Choroid plexus epithelial cell (primary cell): Measurements from ENCODE around the gene POLR1C.

ENCODE experiments used
- DNase-seq: peaks from one replicate; pipeline ENCODE4 v3.0.0-alpha.2; 2010; ENCODE audit warnings: low read depth
- H3K4me3 ChIP-seq: 2 replicates; pipeline ENCODE4 v1.5.1; 2011; ENCODE audit warnings: low read depth, mild to moderate bottlenecking, control low read depth, low read length, moderate library complexity
- CTCF ChIP-seq: conservative IDR thresholded peaks from 2 replicates; pipeline ENCODE4 v1.5.1; 2011; ENCODE audit warnings: low read depth, mild to moderate bottlenecking, control low read depth, inconsistent platforms, low read length, moderate library complexity

POLR1C gene

DNA sequence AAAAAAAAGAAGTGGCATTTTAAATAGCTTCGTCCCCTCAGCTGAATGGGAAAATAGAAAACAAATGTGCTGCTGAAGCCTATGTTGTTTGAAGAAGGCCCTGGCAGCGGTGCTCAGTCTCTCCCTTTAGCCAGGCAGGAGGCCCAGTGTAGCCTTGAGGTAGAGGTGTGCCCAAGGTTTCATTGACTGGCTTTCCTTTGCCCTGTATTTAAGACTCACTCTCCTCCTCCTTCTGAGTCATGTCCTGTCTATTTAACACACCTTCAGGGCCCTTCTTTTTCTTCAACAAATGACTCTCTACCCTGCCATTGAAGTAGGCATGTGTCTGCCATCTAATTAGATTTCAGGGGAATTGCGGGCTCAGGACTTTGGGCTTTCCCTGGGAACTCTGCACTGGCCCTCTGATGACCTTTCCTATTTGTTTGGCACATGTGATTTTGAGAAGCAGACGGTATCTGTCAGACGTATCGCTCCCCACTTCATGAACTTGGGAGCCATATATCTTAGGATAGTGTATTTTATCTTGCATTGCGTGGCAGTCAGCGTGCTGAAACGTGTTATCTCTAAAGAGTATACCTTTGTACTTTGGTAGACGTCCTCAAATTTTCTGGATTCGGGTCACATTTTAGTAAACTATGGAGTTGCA, 35.2 kb upstream of the POLR1C start:
- no peak for DNase-seq
- no peak for TF ChIP-seq CTCF
- no peak overlapping the region for H3K4me3 ChIP-seq

DNA sequence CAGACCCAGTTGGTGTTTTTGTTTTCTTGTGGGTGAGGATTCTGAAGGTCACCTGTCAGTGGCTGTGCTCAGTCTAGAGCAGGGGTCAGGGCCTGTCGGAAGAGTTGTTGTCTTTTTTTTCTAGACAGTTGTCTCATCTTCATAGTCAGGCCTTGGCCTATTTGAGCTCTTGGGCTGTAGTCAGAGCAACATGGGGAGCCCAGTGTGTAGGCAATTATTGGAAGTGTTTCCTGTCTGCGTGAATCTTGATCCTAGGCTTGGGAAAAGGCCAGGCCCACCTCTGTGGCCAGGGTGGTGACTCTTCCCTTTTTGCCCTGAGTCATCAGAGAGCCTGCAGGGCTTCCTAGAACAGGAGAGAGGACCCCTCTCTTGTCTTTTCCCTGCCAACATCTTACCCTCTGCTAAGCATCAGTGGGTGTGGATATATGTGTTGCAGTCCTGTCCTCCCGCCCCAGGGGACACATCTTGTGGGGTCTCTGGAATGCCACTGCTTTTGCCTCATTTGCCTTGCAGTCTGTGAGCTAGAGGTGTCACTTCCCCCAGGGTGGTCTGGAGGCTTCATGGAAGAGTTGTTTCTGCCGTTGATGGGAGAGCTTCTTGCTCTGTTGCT, 28.1 kb upstream of the POLR1C start:
- TF ChIP-seq CTCF, result no peak
- H3K4me3 ChIP-seq, result no peak overlapping the region
- DNase-seq, result no peak

GRCh38 chr6:43489277-43490072, 27.4 kb upstream of the POLR1C start:
- DNase-seq, result no peak
- no peak for TF ChIP-seq CTCF
- no peak overlapping the region for H3K4me3 ChIP-seq

- TF ChIP-seq CTCF, result no peak
- DNase-seq, result no peak
- no peak overlapping the region for H3K4me3 ChIP-seq
Observed at GRCh38 chr6:43490523-43490939, 26.4 kb upstream of the POLR1C start.

DNA sequence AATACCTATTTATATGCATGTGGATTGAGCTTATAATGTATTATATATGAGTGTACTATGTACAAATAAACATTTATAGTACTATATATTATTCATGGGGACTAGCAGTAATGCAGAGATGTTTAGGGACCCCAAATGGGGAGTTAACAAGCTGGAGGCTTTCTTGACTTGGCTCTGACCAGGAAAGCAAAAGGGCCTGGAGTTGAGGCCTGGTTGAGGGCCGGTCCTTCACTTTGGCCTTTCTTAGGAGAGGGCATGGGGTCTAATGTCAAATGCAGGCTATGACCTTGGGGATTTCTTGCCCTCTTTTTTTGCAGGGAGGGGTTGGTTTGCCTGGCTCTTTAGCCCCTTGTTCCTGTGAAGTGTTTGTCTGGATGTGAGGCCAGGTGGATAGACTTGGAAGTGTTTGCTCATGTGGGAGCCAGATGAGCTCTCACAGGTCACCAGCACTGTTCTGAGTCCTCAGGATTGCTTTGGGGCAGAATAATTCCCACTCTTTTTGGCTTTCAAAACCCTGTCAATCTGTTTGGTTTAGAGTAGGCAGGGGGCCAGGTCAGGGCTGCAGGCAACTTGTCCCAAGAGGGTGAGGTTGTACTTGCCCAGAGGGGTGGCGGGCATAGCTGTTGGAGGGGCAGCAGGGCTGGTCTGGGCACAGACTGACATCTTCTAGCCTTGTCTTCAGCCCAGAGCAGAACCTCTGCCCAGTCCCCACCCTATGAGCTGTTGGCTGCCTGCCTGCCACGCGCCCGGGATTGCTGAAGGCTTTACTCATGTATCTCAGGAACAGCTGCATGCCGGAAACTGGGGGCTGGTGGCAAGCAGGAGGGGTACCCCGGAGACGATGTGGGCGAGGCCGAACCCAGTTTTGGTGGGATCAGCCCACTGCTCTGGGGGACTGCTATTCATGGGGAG, 24.9 kb upstream of the POLR1C start:
- DNase-seq, result peak; percentile 77
- H3K4me3 ChIP-seq, result no peak overlapping the region
- TF ChIP-seq CTCF, result no peak

DNA sequence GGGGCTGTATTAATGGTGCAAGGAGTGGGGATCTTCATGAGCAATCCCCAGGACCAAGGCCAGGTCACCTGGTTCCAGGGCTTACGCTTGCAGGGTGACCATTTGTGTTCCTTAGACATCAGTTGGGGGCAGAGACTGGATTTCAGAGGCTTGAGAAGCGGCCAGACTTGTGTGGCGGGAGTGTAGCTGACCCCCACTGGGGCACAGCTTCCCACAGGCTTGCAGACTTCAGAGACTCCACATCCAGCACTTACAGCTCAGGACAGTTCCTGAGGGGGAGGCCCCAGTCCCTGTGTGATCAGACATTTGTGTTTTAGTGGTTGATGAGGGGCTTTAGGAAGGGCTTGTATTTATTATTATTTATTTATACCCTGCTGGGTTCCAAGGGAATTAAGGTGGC, 24.2 kb upstream of the POLR1C start:
- TF ChIP-seq CTCF, result no peak
- peak; percentile 60 for DNase-seq
- no peak overlapping the region for H3K4me3 ChIP-seq
